HG02973 (cell line): ENCODE results near the gene IFT172.
"Not testable (repeated sequence)": the region's sequence is repeated elsewhere in the genome, so short reads cannot be mapped to it uniquely, and the experiment has no call there.

ENCODE experiments used
- ATAC-seq: cut with Tn5 transposase; IDR thresholded peaks from one replicate; pipeline ENCODE4 v1.9.1; 2021; ENCODE audit warnings: moderate library complexity; ENCODE audit not compliant: unreplicated experiment

The IFT172 gene, protein sequence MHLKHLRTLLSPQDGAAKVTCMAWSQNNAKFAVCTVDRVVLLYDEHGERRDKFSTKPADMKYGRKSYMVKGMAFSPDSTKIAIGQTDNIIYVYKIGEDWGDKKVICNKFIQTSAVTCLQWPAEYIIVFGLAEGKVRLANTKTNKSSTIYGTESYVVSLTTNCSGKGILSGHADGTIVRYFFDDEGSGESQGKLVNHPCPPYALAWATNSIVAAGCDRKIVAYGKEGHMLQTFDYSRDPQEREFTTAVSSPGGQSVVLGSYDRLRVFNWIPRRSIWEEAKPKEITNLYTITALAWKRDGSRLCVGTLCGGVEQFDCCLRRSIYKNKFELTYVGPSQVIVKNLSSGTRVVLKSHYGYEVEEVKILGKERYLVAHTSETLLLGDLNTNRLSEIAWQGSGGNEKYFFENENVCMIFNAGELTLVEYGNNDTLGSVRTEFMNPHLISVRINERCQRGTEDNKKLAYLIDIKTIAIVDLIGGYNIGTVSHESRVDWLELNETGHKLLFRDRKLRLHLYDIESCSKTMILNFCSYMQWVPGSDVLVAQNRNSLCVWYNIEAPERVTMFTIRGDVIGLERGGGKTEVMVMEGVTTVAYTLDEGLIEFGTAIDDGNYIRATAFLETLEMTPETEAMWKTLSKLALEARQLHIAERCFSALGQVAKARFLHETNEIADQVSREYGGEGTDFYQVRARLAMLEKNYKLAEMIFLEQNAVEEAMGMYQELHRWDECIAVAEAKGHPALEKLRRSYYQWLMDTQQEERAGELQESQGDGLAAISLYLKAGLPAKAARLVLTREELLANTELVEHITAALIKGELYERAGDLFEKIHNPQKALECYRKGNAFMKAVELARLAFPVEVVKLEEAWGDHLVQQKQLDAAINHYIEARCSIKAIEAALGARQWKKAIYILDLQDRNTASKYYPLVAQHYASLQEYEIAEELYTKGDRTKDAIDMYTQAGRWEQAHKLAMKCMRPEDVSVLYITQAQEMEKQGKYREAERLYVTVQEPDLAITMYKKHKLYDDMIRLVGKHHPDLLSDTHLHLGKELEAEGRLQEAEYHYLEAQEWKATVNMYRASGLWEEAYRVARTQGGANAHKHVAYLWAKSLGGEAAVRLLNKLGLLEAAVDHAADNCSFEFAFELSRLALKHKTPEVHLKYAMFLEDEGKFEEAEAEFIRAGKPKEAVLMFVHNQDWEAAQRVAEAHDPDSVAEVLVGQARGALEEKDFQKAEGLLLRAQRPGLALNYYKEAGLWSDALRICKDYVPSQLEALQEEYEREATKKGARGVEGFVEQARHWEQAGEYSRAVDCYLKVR (N-terminal part only)

DNA sequence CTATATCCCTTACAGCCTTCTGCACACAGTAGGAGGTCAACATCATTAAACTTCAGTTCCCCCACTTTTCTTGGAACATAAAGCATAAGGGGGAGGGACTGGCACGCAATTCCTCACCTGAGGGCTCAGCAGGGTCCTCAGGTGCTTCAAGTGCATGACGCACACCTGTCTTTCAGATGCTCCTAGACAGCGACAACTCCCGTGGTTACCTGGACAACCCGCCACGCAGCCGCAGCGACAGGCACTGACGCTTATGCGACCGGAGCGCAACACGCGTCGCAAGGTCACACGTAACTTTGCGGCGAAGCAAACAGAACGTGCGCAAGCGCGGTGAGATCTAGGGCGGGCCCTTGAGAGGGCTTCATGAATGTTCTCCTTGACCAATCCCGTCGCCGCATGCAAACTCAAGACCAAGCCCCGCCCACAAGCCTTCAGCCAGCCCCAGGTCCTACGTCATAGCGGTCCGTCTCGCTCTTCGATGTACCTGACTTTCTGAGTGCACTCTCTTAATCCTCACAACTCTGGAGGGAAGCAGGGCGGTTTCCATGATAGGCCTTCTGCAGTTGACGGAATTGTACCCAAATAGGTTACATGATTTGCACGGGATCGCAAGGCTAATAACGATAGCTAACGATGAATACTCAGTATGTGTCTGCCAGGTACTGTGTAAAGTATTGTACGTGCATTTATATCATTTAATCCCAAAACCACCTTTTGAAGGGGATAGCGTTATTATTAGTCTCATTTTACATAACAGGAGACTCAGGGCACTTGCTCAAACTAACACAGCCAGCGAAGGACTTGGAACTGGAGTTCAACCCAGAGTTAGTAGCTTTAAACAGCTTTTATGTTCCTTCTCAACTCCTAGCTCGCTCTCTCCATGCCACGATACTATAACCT is at the start of gene IFT172:
Gene IFT172, minus strand, starts transcription at position 246 of the 900 bp plus-strand sequence. Its CDS starts 90 bp downstream, at position 156.
- peak; percentile 94 for ATAC-seq

DNA sequence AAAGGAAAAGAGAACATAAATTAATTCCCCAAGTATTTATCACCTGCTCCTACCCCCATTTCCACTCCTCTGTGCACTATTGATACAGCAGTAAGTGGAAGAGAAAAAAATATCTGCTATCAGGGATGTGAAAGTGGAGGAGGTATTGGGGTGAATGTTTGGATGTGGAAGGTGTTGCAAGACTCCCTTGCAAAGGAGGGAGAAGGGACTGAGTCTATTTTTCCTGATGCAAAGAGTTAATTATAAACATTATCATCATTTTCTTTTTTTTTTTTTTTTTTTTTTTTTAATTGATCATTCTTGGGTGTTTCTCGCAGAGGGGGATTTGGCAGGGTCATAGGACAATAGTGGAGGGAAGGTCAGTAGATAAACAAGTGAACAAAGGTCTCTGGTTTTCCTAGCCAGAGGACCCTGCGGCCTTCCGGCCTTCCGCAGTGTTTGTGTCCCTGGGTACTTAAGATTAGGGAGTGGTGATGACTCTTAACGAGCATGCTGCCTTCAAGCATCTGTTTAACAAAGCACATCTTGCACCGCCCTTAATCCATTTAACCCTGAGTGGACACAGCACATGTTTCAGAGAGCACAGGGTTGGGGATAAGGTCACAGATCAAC is 49.4 kb upstream of the IFT172 start:
- ATAC-seq, result not testable (repeated sequence)

DNA sequence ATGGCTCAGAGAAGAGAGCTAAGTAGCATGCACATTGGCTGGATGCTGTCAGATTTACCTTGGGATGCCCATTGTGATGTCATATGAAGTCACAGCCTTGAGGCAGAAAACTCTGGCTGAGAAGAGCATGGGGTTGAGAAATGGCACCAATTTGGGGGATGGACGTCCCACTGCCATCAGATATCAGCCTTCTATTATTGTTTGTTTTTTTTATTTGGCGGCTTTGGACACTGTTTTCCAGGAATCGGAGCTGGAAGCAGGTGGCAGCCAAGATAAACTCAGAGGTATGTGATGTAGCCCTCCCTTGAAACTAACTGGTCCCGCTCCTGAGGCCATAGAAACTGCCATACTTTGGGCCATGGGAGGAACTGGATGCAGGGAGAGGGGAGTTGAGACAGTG is 47.7 kb upstream of the IFT172 start:
- ATAC-seq, result no peak

DNA sequence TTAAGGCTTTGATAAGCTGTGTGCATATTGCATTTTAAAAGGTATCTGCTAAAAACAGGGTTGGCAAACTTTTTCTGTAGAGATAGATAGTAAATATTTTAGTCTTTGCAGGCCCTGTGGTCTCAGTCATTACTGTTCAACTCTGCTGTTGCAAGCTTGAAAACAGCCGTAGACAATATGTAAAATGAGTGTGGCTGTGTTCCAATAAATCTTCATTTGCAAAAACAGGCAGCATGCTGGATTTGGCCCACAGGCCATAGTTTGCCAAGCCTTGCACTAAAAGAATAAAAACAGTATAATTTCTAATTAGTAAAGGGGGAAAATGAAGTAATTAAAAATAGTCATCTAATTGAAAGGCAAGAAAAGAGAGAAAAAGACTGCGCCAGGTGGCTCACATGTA is 42.4 kb upstream of the IFT172 start:
- ATAC-seq, result no peak

DNA sequence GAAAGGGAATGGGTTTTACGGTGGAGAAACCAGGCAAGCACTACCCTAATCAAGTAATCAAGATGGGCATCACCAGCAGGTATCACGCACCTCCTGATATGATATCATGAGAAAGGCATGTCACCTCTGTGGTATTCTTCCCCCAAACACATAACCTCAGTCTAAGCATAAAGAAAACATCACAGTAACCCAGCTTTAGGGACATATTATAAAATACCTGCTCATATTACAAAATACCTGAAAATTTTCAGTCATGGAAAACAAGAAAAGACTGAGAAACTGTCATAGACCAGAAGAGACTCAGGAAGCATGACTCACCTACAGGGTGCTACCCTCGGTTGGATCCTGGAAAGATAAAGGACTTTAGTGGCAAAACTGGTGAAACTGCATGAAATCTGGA is 37.6 kb upstream of the IFT172 start:
- ATAC-seq, result no peak

DNA sequence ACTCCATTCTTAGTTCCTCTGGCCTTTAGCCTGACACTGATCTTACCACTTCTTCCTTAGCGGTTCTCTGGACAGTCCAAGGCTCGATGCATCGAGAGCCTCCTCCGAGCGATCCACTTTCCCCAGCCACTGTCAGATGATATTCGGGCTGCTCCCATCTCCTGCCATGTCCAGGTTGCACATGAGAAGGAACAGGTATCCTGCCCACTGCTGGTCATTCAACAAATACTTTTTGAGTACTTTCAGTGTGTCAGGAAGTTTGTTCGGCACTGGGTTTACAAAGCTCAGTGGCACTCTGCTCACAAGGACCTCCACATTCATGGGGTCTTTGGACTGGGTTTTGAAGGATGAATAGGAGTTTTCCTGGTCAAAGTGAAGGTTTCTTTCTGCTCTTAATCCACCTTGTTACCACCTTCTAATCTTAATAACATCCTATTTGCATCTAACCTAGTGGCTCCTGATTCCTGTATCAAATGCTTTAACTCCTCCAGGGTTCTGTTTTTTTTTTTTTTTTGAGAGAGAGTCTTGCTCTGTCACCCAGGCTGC is 32.9 kb upstream of the IFT172 start:
- ATAC-seq, result no peak

DNA sequence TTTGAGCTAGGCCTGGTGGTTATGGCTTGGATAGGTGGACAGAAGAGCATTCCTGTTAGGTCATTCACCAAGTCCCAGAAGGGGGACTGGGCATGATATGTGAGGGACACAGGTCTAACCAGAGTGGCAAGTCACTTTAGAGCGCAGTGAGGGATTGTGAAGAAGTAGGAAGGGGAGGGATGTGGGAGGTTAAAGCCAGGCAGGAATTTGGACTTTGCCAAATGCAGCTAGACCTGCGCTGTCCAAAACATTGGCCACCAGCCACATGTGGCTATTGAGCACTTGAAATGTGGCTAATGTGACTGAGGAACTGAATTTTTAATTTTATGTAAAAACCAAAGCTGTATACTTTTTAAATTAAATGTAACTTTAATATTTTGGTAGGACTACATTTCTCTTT is 30.8 kb upstream of the IFT172 start:
- no peak for ATAC-seq

DNA sequence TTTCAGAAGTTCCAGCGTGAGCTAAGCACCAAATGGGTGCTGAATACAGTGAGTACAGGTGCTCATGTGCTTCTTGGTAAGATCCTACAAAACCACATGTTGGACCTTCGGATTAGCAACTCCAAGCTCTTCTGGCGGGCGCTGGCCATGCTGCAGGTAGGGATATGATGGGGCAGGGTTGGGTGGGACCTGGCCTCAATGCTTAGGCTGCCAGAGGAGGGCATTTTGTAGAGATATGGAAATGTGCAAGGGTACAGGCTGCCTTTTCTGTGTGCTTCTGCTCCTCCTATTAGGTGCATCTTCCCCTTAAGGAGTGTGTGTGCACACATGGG is 29.2 kb upstream of the IFT172 start:
- no peak for ATAC-seq

DNA sequence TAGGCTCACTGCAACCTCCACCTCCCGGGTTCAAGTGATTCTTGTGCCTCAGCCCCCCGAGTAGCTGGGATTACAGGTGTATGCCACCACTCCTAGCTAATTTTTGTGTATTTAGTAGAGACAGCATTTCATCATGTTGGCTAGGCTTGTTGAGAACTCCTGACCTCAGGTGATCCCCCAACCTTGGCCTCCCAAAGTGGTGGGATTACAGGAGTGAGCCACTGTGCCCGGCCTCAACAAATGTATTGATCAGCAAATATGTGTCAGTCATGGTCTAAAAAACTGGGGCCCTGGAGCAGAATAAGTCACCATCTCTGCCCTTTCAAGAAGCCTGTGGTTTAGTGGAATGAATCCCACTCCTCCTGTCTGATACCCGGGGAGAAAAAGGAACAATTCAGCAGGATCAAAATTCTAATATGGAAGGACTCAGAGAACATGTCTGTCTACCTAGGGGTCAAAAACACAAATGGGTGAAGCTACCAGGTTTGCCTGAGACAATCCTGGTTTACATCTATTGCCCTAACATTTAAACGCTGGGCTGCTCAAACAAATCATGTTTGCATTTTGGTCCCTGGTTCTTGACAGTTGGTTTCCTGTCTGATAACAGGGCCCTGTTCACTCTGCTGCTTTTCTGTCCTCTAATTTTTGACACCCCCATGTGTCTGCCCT is 28.7 kb upstream of the IFT172 start:
- no peak for ATAC-seq

DNA sequence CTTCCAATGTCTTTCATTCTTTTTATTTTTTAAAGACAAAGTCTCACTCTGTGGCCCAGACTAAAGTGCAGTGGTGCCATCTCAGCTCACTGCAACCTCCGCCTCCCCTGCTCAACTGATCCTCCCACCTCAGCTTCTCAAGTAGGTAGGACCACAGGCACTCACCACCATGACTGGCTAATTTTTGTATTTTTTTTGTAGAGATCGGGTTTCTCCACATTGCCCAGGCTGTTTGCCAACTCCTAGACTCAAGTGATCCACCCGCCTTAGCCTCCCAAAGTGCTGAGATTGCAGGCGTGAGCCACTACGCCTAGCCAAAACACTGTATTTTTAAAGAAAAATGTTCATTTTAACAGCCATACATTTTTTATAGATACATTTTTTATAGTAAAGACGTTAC is 19.8 kb upstream of the IFT172 start:
- no peak for ATAC-seq

DNA sequence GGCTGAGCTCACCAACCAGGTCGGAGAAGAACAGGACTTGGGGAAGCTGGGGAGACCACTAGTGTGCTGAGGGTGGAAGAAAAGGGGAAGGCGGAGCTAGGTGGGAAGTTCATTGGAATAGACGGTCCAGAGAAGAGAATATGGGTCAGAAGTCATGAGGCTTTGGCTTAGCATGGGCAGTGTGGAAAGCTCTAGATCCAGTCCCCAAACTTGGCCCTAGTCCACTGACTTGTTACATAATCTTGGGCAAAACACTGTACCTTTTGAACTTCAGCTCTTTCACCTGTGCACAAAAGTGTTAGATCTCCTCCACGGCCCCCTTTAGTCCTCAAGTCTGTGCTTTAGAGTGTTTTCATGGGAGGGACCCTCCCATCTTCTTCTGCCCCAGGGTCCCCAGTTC is 17.8 kb upstream of the IFT172 start:
- no peak for ATAC-seq

DNA sequence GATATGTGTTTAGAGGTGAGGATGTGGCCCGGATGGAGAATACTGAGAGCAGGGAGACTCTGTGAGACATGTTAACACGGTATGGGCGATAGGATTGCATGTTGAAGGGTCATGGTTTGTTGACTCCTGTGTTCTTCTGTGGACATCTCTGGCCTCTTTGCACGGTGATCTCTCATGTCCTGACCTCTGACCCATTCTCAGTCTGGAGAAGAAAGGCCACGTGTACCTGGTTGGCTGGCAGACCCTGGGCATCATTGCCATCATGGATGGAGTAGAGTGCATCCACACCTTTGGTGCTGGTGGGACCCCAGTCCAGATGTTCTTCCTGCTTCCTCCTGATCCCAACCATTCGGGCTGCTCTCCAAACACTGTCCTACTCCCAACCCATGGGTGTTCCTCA is 17.0 kb upstream of the IFT172 start:
- no peak for ATAC-seq

DNA sequence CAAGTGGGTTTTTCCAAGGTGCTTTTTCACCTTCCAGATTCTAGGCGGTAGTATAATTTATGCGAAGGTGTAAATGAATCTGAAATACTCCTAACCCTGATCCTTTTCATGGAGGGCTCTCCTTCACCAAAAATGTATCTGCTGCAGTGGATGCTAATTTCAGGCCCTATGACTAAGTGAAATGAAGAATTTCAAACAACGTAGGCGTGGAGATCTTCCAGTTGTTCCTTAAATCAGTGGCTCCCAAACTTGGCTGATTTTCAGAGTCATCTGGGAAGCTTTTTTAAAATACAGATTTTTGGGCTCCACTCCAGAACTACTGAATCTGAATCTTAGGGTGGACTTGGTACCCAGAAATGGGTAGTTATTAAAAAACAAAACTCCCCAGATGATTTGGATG is 12.6 kb upstream of the IFT172 start:
- no peak for ATAC-seq

DNA sequence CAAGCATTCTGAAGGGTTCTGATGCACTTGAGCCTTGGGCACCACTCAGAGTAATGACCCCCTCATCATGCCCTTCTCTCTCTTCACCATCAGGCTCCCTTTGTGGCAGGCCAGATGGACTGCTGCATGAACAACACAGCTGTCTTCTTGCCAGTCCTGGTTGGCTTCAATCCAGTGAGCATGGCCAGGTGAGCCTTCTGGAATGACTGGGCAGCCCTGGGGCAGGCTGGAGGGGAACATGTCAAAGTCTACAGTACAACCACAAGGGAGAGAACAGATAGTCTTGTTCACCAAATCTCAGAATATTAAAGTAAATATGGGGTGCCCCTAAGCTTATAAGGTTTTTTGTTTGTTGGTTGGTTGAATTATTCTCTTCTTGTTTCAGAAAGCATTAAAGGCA is 11.5 kb upstream of the IFT172 start:
- no peak for ATAC-seq

DNA sequence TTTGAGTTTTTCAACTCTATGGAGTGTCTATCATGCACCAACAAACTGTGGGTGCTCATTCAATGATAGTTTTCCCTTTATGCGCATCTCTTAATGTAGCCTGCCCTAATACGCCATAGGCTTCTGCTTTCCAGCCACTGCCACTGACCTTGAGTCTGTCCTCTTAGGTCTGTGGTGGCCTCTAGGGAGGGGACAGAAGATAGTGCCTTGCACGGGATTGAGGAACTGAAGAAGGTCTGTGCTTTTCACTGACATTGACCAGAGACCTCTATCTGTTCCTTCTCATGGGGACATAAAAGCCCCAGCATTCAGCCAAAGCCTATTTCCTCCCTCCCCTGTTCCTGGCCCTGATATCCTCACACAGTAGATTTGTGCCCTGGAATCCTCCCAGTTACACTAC is 9.4 kb upstream of the IFT172 start:
- no peak for ATAC-seq

DNA sequence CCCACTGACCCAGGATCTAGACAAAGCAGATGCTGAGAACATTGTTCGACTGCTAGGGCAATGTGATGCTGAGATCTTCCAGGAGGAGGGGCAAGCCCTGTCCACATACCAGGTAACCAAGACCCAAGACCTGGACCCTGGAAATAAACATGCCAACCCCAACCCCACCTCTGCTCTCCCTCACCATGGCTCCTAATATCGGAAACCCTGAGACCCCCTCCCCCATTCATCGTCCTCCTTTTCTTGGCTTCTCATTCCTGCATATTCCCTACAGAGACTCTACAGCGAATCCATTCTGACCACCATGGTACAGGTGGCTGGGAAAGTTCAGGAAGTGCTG is 7.7 kb upstream of the IFT172 start:
- no peak for ATAC-seq

DNA sequence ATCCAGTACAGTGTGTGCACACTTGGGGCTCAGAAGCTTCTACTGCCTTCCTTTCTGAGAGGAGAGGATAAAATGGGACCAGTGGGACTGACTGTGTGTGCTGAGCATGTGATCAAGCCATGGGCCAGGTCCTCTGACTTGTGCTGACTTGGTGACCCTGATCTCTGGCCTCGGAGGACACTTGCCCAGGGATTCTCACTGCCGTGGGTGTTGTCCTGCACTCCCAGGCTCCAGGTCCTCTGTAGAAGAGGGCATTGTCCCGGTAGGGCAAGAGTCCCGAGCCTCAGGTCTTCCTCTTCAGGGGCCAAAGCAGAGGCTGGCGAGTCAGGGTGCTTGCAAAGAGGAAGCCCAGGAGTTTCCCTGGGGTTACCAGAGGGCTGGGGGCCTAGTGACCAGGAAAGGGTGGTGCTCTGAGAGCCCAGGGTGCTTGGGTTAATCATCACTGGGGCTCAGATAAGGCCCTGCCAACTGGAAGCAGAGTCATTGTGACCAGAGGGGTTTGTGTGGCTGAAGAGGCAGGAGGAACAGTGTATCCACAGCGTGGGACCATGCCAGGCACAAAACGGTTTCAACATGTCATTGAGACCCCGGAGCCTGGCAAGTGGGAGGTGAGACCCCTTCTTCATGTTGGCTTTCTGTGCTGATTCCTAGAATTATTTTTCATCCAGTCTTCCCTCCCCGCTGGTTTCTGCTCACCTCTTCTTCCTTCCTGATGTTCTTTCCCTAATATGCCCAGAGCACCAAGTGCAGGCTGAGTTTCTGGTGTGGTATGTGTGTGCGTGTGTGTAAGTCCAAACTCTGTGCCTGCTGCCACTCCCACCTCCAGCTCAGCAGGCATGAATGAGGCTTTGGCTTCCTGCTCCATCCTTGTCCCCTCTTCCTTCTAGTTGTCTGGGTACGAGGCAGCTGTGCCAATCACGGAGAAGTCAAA is 7.1 kb upstream of the IFT172 start, which contains the start of gene GCKR:
Gene GCKR, plus strand, starts transcription at position 483 of the 931 bp plus-strand sequence. Its CDS starts 66 bp downstream, at position 549.
- no peak for ATAC-seq

DNA sequence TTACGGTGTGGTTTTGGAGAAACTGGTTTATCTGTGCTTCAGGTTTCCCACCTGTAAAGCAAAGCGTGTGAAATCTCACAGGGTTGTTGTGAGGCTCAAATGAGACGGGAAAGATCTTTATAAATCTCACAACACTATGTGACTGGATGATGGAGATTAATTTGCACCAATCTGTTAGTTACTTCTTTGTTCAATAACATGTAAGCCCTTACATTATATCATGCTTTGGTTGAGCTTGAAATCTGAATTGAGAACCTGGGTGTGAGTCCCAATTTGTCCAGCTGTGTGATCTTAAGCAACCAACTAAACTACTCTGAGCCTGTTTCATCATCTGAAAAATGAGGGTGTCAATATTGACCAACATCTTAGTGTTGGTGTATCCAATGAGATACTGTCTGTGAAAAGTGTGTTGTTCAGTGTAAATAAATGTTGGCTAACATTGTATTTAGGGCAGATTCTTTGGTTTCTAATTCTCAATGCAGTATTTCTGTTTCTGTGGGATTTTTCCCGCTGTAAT is 6.4 kb upstream of the IFT172 start:
- ATAC-seq, result no peak
